Rectal smooth muscle tissue (tissue), 1 donor: ENCODE data around the gene SPX.

ENCODE experiments used
- H3K27ac ChIP-seq: one replicate; pipeline ENCODE4 v1.7.0; 2013; ENCODE audit warnings: low read depth, low read length, inconsistent platforms
- H3K27me3 ChIP-seq: one replicate; pipeline ENCODE4 v1.7.0; 2013; ENCODE audit warnings: low read length; ENCODE audit not compliant: control insufficient read depth, insufficient read depth
- H3K36me3 ChIP-seq: one replicate; pipeline ENCODE4 v1.7.0; 2013; ENCODE audit warnings: low read length; ENCODE audit not compliant: control insufficient read depth, insufficient read depth
- H3K4me1 ChIP-seq: one replicate; pipeline ENCODE4 v1.7.0; 2013; ENCODE audit warnings: low read length; ENCODE audit not compliant: control insufficient read depth, insufficient read depth
- H3K4me3 ChIP-seq: one replicate; pipeline ENCODE4 v1.7.0; 2013; ENCODE audit warnings: low read length
- H3K9ac ChIP-seq: one replicate; pipeline ENCODE4 v1.7.0; 2013; ENCODE audit warnings: low read length

The SPX gene

DNA sequence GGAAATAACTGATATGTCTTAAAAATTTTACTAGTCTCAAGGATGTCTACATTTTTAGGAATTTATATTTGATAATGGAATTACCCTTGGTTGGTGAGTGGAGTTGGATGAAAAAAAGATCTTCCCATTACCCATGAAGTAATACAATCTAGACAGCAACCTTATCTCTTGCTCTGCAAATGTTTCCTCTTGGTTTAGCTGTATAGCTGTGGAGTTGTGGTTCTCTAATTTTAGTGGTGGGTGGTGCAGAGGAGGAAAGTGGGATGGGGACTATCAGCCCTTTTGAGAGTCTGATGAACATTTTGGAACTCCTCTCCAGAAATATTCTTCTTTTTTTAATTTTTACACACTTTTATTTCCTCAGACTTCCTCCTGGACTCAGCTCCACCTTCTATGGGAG lies 17.1 kb downstream of the SPX start:
- no peak overlapping the region for H3K4me3 ChIP-seq
- H3K36me3 ChIP-seq = no peaks in the 10 kb centered on the region
- no peak overlapping the region for H3K9ac ChIP-seq
- H3K27ac ChIP-seq = no peak overlapping the region
- no peaks in the 10 kb centered on the region for H3K27me3 ChIP-seq
- H3K4me1 ChIP-seq = no peaks in the 10 kb centered on the region

- Histone ChIP-seq H3K9ac (no peak overlapping the region), H3K27me3 (no peaks in the 10 kb centered on the region), H3K4me1 (no peaks in the 10 kb centered on the region), H3K36me3 (no peaks in the 10 kb centered on the region), H3K27ac (no peak overlapping the region), H3K4me3 (no peak overlapping the region)
Observed at GRCh38 chr12:21545557-21545956, 19.5 kb downstream of the SPX start.

DNA sequence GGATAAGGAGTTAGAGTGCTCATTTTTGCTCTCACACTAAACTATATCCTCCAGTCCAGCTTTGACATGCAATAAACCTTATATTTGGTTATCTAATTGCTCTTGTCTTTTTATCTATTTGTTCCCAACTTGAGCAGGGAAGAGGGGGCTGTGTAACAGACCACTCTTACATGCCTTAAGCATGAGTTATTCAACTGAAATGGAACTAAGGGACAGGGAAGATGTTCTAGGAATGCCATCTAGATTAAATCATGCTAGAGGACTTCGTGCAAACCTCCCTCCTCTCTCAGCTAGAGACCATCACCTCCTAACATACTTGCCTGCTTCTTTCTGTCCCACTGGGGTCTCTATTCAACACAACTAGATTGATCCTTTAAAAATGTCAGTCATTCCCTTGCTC lies 20.6 kb downstream of the SPX start:
- Histone ChIP-seq H3K4me3 (no peak overlapping the region), H3K27me3 (no peaks in the 10 kb centered on the region), H3K9ac (no peak overlapping the region), H3K4me1 (no peaks in the 10 kb centered on the region), H3K27ac (no peak overlapping the region), H3K36me3 (no peaks in the 10 kb centered on the region)

GRCh38 chr12:21547437-21547836 lies 21.3 kb downstream of the SPX start:
- H3K4me1 ChIP-seq = peaks cover under 1% of the 10 kb centered on the region
- H3K9ac ChIP-seq = no peak overlapping the region
- H3K36me3 ChIP-seq = no peaks in the 10 kb centered on the region
- no peak overlapping the region for H3K27ac ChIP-seq
- no peaks in the 10 kb centered on the region for H3K27me3 ChIP-seq
- H3K4me3 ChIP-seq = no peak overlapping the region

- Histone ChIP-seq H3K4me3 (no peak overlapping the region), H3K27ac (no peak overlapping the region)
Observed at GRCh38 chr12:21551841-21552465, 25.9 kb downstream of the SPX start.

GRCh38 chr12:21552635-21553328 lies 26.7 kb downstream of the SPX start:
- Histone ChIP-seq H3K9ac (no peak overlapping the region), H3K36me3 (no peaks in the 10 kb centered on the region), H3K4me3 (no peak overlapping the region), H3K4me1 (peaks cover 2% of the 10 kb centered on the region), H3K27ac (no peak overlapping the region), H3K27me3 (no peaks in the 10 kb centered on the region)

More at GRCh38 chr12:21551841-21552465, 25.9 kb downstream of the SPX start:
- Histone ChIP-seq H3K4me1 (peaks cover 2% of the 10 kb centered on the region), H3K9ac (no peak overlapping the region), H3K36me3 (no peaks in the 10 kb centered on the region), H3K27me3 (no peaks in the 10 kb centered on the region)

DNA sequence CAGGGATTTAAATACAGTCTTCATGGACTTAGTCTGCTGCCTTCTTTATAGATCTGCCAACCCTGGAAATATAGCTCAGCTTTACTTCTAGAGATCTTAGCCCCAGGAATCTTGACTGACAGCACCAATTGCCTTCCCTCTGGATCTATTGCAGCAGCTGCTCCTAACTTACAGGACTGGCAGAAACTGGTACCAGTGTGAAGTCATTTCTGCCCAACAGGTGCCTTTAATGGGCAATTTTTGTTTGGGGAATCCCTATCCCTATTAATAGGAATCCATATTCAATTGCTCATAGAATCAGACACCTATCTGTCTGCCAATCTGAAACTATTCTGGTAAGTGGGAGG lies 27.2 kb downstream of the SPX start:
- no peak overlapping the region for H3K9ac ChIP-seq
- no peak overlapping the region for H3K27ac ChIP-seq
- no peaks in the 10 kb centered on the region for H3K27me3 ChIP-seq
- H3K36me3 ChIP-seq = no peaks in the 10 kb centered on the region
- peaks cover 2% of the 10 kb centered on the region for H3K4me1 ChIP-seq
- no peak overlapping the region for H3K4me3 ChIP-seq

DNA sequence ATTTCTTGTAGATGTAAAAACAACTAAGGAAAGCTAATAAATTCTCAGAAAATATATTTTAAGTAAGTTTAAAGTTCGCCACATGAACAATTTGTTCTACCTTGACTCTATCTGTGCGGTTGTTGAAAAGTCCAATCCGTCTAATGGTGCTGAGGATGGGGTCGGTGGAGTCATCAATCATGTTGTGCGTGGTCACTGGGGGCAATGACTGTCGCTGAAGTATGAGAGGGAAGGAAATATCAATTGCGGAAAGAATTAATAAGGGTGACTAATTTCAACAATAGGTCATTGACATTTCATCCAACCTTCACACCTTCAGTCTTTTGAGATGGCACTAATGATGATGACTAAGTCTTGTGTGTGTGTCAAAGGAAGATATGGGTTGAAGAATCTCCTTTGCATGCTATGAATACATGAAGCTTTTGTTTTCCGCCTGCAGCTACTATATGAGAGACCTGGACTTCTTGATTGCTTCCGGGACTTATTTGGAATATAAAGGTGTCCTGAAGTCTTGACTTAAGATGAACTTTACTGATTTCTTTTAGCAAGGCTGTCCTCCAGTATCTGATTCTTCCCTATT lies 32.1 kb downstream of the SPX start:
- Histone ChIP-seq H3K27me3 (no peaks in the 10 kb centered on the region), H3K36me3 (no peaks in the 10 kb centered on the region), H3K27ac (no peak overlapping the region), H3K9ac (no peak overlapping the region), H3K4me3 (no peak overlapping the region), H3K4me1 (no peaks in the 10 kb centered on the region)

DNA sequence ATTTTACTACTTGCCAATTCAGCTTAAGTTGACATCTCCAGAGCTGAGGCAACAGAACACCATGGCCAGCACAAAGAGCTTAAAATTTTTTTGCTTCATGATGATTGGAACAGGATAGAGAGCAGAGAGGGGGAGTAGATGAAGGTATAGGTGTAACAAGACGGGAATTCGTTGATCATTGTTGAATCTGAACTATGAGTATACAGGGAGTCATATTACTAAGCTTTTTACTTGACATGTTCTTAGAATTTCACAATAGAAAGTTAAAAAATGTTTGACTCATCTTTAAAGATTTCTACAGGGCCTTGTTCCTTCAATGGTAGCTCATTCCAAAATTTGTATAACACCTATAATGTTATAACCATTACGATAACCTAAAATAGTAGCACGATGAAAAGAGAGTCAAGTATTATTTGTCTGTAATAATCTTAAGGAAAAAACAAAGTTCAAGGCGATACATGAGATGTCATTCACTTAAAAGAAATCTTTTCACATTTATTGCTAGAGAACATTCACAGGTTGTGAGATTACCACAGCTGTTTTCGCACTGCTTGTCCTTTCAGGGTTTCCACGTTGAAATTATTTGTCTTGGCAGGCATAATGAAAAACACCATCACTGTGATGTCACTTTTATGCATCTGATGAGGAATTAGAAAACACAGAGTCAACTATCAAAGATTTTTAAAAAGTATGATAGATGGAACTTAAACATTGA lies 33.9 kb downstream of the SPX start:
- Histone ChIP-seq H3K27me3 (no peaks in the 10 kb centered on the region), H3K4me3 (no peak overlapping the region), H3K4me1 (no peaks in the 10 kb centered on the region), H3K36me3 (no peaks in the 10 kb centered on the region), H3K27ac (no peak overlapping the region), H3K9ac (no peak overlapping the region)

DNA sequence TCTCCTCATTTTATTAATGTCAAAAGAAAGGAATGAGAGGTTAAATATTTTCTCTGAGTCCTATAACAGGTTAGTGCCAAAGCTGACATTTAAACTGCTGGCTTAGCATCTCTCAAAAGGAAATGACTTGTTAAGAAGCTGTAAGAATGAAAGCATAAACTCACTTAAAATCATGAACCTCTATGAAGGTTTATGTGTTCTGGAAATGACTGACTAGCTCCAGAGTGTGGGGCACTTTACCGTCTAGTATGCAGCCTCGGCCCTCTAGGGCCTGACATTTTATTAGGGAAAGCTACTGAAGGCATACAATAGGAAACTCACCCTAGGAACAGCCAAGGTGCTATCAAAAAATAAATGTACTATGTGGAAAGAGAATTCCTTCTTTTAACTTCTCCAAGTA lies 35.1 kb downstream of the SPX start:
- no peaks in the 10 kb centered on the region for H3K4me1 ChIP-seq
- no peak overlapping the region for H3K4me3 ChIP-seq
- no peaks in the 10 kb centered on the region for H3K36me3 ChIP-seq
- H3K27me3 ChIP-seq = no peaks in the 10 kb centered on the region
- H3K9ac ChIP-seq = no peak overlapping the region
- no peak overlapping the region for H3K27ac ChIP-seq

- Histone ChIP-seq H3K9ac (no peak overlapping the region), H3K27ac (no peak overlapping the region), H3K4me3 (no peak overlapping the region), H3K36me3 (no peaks in the 10 kb centered on the region), H3K4me1 (no peaks in the 10 kb centered on the region), H3K27me3 (no peaks in the 10 kb centered on the region)
Observed at GRCh38 chr12:21562859-21563258, 36.8 kb downstream of the SPX start.

DNA sequence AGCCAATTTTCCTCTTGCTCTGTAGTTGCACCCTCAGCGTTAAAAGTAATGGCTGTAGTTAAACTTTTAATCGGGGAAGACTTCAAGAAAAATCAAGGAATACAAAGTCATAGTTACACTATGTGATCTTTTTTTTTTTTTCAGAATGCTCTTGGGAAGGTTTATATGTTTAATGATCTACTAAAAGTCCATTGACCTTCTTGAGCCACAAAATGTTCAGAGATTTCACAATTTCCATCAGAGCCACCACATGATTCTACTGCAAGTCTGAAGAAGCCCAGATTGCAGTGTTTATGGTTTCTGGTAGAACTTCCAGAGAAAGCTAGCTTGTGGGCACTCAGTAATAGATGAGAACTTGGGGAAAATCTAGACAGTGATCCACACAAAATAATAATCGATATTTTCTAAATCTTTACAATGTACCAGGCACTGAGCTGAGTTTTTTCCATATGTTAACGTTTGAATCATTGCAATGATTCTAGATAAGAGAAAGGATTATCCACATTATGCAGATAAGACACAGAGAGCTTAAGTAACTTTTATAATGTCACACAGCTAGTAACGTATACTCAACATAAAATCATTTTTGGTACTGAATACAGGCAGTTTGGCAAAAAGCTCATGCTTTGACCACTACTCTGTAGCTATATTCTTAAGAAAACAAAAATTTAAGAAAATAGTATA lies 40.3 kb downstream of the SPX start:
- Histone ChIP-seq H3K4me3 (no peak overlapping the region), H3K27ac (no peak overlapping the region)

More for the DNA sequence above, 40.3 kb downstream of the SPX start:
- Histone ChIP-seq H3K4me1 (no peaks in the 10 kb centered on the region), H3K9ac (no peak overlapping the region), H3K27me3 (no peaks in the 10 kb centered on the region), H3K36me3 (no peaks in the 10 kb centered on the region)
